H9 (cell line): ENCODE measurements around the gene SMYD4. TPM values are rescaled to one million over a fixed set of nuclear protein-coding genes. Genes with fewer than 3 reads are reported as not detected.

Experiments
- DNase-seq: peaks from one replicate; pipeline ENCODE4 v3.0.0-alpha.2; 2017
- H2AFZ ChIP-seq: one replicate; pipeline ENCODE4 v1.6.1; 2013; ENCODE audit warnings: mild to moderate bottlenecking, low read length, control low read depth, moderate library complexity
- H2AK5ac ChIP-seq: 2 replicates; pipeline ENCODE4 v1.6.1; 2013; ENCODE audit warnings: low read length, control low read depth, mixed read lengths; ENCODE audit not compliant: insufficient read length
- H2BK120ac ChIP-seq: one replicate; pipeline ENCODE4 v1.6.1; 2013; ENCODE audit warnings: low read depth, mild to moderate bottlenecking, low read length, control low read depth, inconsistent platforms; ENCODE audit not compliant: poor library complexity, severe bottlenecking
- H2BK12ac ChIP-seq: 2 replicates; pipeline ENCODE4 v1.6.1; 2013; ENCODE audit warnings: low read length, control low read depth, mixed read lengths, low read depth; ENCODE audit not compliant: insufficient read length
- H2BK15ac ChIP-seq: 2 replicates; pipeline ENCODE4 v1.6.1; 2013; ENCODE audit warnings: low read depth, low read length, control low read depth
- H2BK20ac ChIP-seq: one replicate; pipeline ENCODE4 v1.6.1; 2013; ENCODE audit warnings: low read depth, mild to moderate bottlenecking, low read length, control low read depth, inconsistent platforms; ENCODE audit not compliant: poor library complexity, severe bottlenecking
- H2BK5ac ChIP-seq: 2 replicates; pipeline ENCODE4 v1.6.1; 2013; ENCODE audit warnings: low read length, control low read depth, mixed read lengths; ENCODE audit not compliant: insufficient read length
- H3K14ac ChIP-seq: 2 replicates; pipeline ENCODE4 v1.6.1; 2013; ENCODE audit warnings: low read length, control low read depth; ENCODE audit not compliant: insufficient read depth
- H3K18ac ChIP-seq: 2 replicates; pipeline ENCODE4 v1.6.1; 2013; ENCODE audit warnings: low read depth, mild to moderate bottlenecking, mixed read lengths, low read length, control low read depth; ENCODE audit not compliant: insufficient read length
- H3K23ac ChIP-seq: 2 replicates; pipeline ENCODE4 v1.6.1; 2013; ENCODE audit warnings: low read length, control low read depth, mixed read lengths, low read depth; ENCODE audit not compliant: insufficient read length
- H3K23me2 ChIP-seq: 2 replicates; pipeline ENCODE4 v1.6.1; 2013; ENCODE audit warnings: low read depth, mild to moderate bottlenecking, mixed read lengths, low read length, control low read depth; ENCODE audit not compliant: insufficient read length, poor library complexity, severe bottlenecking
- H3K27ac ChIP-seq: 2 replicates; pipeline ENCODE4 v1.5.1; 2013; ENCODE audit warnings: low read length, control low read depth, mixed read lengths, low read depth; ENCODE audit not compliant: insufficient read length
- H3K27me3 ChIP-seq: 2 replicates; pipeline ENCODE4 v1.6.1; 2013; ENCODE audit warnings: low read length, control low read depth, inconsistent platforms; ENCODE audit not compliant: insufficient read depth
- H3K4ac ChIP-seq: 2 replicates; pipeline ENCODE4 v1.6.1; 2013; ENCODE audit warnings: low read depth, mild to moderate bottlenecking, control low read depth, inconsistent platforms, low read length, moderate library complexity
- H3K4me1 ChIP-seq: 2 replicates; pipeline ENCODE4 v1.6.1; 2013; ENCODE audit warnings: low read length, control low read depth, inconsistent platforms; ENCODE audit not compliant: insufficient read depth
- H3K4me2 ChIP-seq: 2 replicates; pipeline ENCODE4 v1.6.1; 2013; ENCODE audit warnings: low read length, control low read depth, mixed read lengths; ENCODE audit not compliant: insufficient read length, insufficient read depth
- H3K56ac ChIP-seq: 2 replicates; pipeline ENCODE4 v1.6.1; 2013; ENCODE audit warnings: low read depth, mild to moderate bottlenecking, mixed read lengths, low read length, control low read depth; ENCODE audit not compliant: insufficient read length
- H3K79me1 ChIP-seq: 2 replicates; pipeline ENCODE4 v1.6.1; 2013; ENCODE audit warnings: low read depth, mild to moderate bottlenecking, moderate library complexity, low read length, control low read depth, inconsistent platforms; ENCODE audit not compliant: insufficient read depth, poor library complexity, severe bottlenecking
- H3K79me2 ChIP-seq: 2 replicates; pipeline ENCODE4 v1.6.1; 2013; ENCODE audit warnings: low read length, control low read depth, inconsistent platforms; ENCODE audit not compliant: insufficient read depth
- H3K9ac ChIP-seq: 2 replicates; pipeline ENCODE4 v1.6.1; 2013; ENCODE audit warnings: low read length, control low read depth, mixed read lengths; ENCODE audit not compliant: insufficient read length; ENCODE audit errors: extremely low read depth
- H3K9me3 ChIP-seq: one replicate; pipeline ENCODE4 v1.6.1; 2013; ENCODE audit warnings: low read depth, low read length, inconsistent platforms; ENCODE audit not compliant: control insufficient read depth
- H3T11ph ChIP-seq: one replicate; pipeline ENCODE4 v1.6.1; 2013; ENCODE audit warnings: mild to moderate bottlenecking, low read length, control low read depth, inconsistent platforms
- H4K20me1 ChIP-seq: one replicate; pipeline ENCODE4 v1.6.1; 2013; ENCODE audit not compliant: control insufficient read depth, insufficient read length, insufficient read depth
- H4K5ac ChIP-seq: 2 replicates; pipeline ENCODE4 v1.6.1; 2013; ENCODE audit warnings: low read depth, mild to moderate bottlenecking, mixed read lengths, low read length, control low read depth; ENCODE audit not compliant: insufficient read length
- H4K8ac ChIP-seq: replicated peaks from 2 replicates; pipeline ENCODE4 v1.6.1; 2013; ENCODE audit warnings: low read length, control low read depth, mixed read lengths, low read depth; ENCODE audit not compliant: insufficient read length
- H4K91ac ChIP-seq: 2 replicates; pipeline ENCODE4 v1.6.1; 2013; ENCODE audit warnings: low read depth, mild to moderate bottlenecking, moderate library complexity, mixed read lengths, low read length, control low read depth; ENCODE audit not compliant: insufficient read length
- H3K27ac Mint-ChIP-seq, 3 experiments: 2 replicates in 2 of 3; 3 replicates in 1 of 3; pipeline ENCODE4 v1.8.0; 2020 to 2021; ENCODE audit warnings: mixed read lengths in 3 of 3, mild to moderate bottlenecking in 1 of 3, moderate library complexity in 1 of 3
- H3K27me3 Mint-ChIP-seq: 2 replicates; pipeline ENCODE4 v1.8.0; 2021; ENCODE audit warnings: low read depth, mild to moderate bottlenecking, moderate library complexity, mixed read lengths
- H3K36me3 Mint-ChIP-seq, 3 experiments: 2 replicates in 2 of 3; 3 replicates in 1 of 3; pipeline ENCODE4 v1.8.0; 2020 to 2021; ENCODE audit warnings: low read depth in 3 of 3, mixed read lengths in 3 of 3; ENCODE audit not compliant: insufficient read depth in 1 of 3
- H3K4me1 Mint-ChIP-seq, 2 experiments: 2 replicates each; pipeline ENCODE4 v1.8.0; 2020; ENCODE audit warnings: mixed read lengths in 2 of 2
- H3K4me3 Mint-ChIP-seq, 2 experiments: 2 replicates in 1 of 2; 3 replicates in 1 of 2; pipeline ENCODE4 v1.8.0; 2020 to 2021; ENCODE audit warnings: mild to moderate bottlenecking in 2 of 2, mixed read lengths in 2 of 2, moderate library complexity in 1 of 2
- H3K9me3 Mint-ChIP-seq, 2 experiments: 2 replicates in 1 of 2; 3 replicates in 1 of 2; pipeline ENCODE4 v1.8.0; 2020; ENCODE audit warnings: mild to moderate bottlenecking in 2 of 2, mixed read lengths in 2 of 2, moderate library complexity in 1 of 2
- CTCF ChIP-seq: fragments of 200-600 bp; sonication (generic); conservative IDR thresholded peaks from 3 replicates; pipeline ENCODE4 v1.8.0; 2021; ENCODE audit warnings: antibody characterized with exemption, mild to moderate bottlenecking
- WGBS: extraction: QIAGEN DNeasy Blood & Tissue Kit; methylation state at CpG from one replicate; pipeline ENCODE4 v1.1.7; 2013; ENCODE audit warnings: missing lambda C conversion rate, low lambda C conversion rate, mixed read lengths; ENCODE audit not compliant: insufficient read length; ENCODE audit errors: extremely low coverage; 5-methylcytosine and 5-hydroxymethylcytosine counted together
- total RNA-seq: library from RNA; stranded (reverse); gene quantifications from 2 replicates; pipeline ENCODE4 v1.2.1, GENCODE V29; 2021

The SMYD4 gene
- total RNA-seq, 1 experiment from 2014 or later: 28.8 TPM

GRCh38 chr17:1796800-1797199, 32.9 kb downstream of the SMYD4 start:
- Histone ChIP-seq H3K27me3 (no peaks in the 10 kb centered on the region), H3K23me2 (no peaks in the 10 kb centered on the region), H3K4me2 (no peak overlapping the region), H3K79me1 (no peaks in the 10 kb centered on the region), H3K23ac (no peak overlapping the region), H3K9ac (no peak overlapping the region), H2AFZ (no peak overlapping the region), H3K27ac (no peak overlapping the region), H3K56ac (no peak overlapping the region), H3K4ac (no peak overlapping the region), H4K91ac (no peak overlapping the region), H3T11ph (no peak overlapping the region), H2BK12ac (no peak overlapping the region), H2AK5ac (no peak overlapping the region), H3K9me3 (no peaks in the 10 kb centered on the region), H3K79me2 (no peaks in the 10 kb centered on the region), H2BK20ac (no peak overlapping the region), H3K18ac (no peak overlapping the region), H2BK5ac (no peak overlapping the region), H3K4me1 (no peaks in the 10 kb centered on the region), H4K20me1 (no peaks in the 10 kb centered on the region), H4K8ac (no peak overlapping the region), H2BK120ac (no peak overlapping the region), H4K5ac (no peak overlapping the region), H3K14ac (no peak overlapping the region), H2BK15ac (no peak overlapping the region)
- no peak for TF ChIP-seq CTCF
- H3K9me3 Mint-ChIP-seq: no peaks in the 10 kb centered on the region
- no peak overlapping the region for H3K27ac Mint-ChIP-seq
- no CpG with 5 or more reads among the region's 1 CpG for WGBS
- no peak overlapping the region for H3K4me3 Mint-ChIP-seq
- H3K4me1 Mint-ChIP-seq: no peaks in the 10 kb centered on the region
- DNase-seq: no peak
- peaks cover 12 to 56% (median 24%) of the 10 kb centered on the region in 3 experiments; a peak in 6 of 7 replicates for H3K36me3 Mint-ChIP-seq
- H3K27me3 Mint-ChIP-seq: no peaks in the 10 kb centered on the region
